ENCODE results near the gene PRSS57. TPM values are rescaled to one million over a fixed set of nuclear protein-coding genes. Genes with fewer than 3 reads are reported as not detected.

The PRSS57 gene
- total RNA-seq, 2 experiments from 2014 or later: not detected

Other genes starting within 250 kb of the PRSS57 start
- under 1 TPM in 1 of 2 experiments, not detected in 1; 0.21 TPM for gene SHC2, start 234.4 kb downstream of the PRSS57 start, total RNA-seq
- under 1 TPM in 1 of 2 experiments, not detected in 1; 0.14 TPM for gene MADCAM1, start 199.0 kb downstream of the PRSS57 start, total RNA-seq
- 1 to 10 TPM; 6.4 to 8.4 TPM for gene TPGS1, start 188.0 kb downstream of the PRSS57 start, total RNA-seq
- gene CDC34, start 163.7 kb downstream of the PRSS57 start, total RNA-seq: 10 to 100 TPM; 36.7 to 41.5 TPM
- 10 to 100 TPM; 22.5 to 25.3 TPM for gene GZMM, start 151.4 kb downstream of the PRSS57 start, total RNA-seq
- gene BSG, start 122.9 kb downstream of the PRSS57 start, total RNA-seq: 100 to 1,000 TPM; 165 to 175 TPM
- under 1 TPM; 0.48 to 0.53 TPM for gene HCN2, start 105.6 kb downstream of the PRSS57 start, total RNA-seq
- 10 to 100 TPM; 69.0 to 77.4 TPM for gene POLRMT, start 61.9 kb downstream of the PRSS57 start, total RNA-seq
- gene FGF22, start 55.6 kb downstream of the PRSS57 start, total RNA-seq: not detected
- gene RNF126, start 32.2 kb downstream of the PRSS57 start, total RNA-seq: 10 to 100 TPM; 83.0 to 91.3 TPM
- gene FSTL3, start 19.1 kb downstream of the PRSS57 start, total RNA-seq: 10 to 100 TPM in 1 of 2 experiments, 1 to 10 TPM in 1; 8.5 to 10.1 TPM
- gene PALM, start 13.5 kb upstream of the PRSS57 start, total RNA-seq: under 1 TPM in 1 of 2 experiments, not detected in 1; 0.18 TPM
- under 1 TPM in 1 of 2 experiments, not detected in 1; 0.07 TPM for gene MISP, start 55.7 kb upstream of the PRSS57 start, total RNA-seq
- 100 to 1,000 TPM; 584 to 738 TPM for gene PTBP1, start 102.0 kb upstream of the PRSS57 start, total RNA-seq
- not detected for gene PLPPR3, start 126.5 kb upstream of the PRSS57 start, total RNA-seq
- not detected for gene AZU1, start 132.4 kb upstream of the PRSS57 start, total RNA-seq
- gene PRTN3, start 145.5 kb upstream of the PRSS57 start, total RNA-seq: not detected
- not detected for gene ELANE, start 156.9 kb upstream of the PRSS57 start, total RNA-seq
- gene CFD, start 164.2 kb upstream of the PRSS57 start, total RNA-seq: 1 to 10 TPM in 1 of 2 experiments, under 1 TPM in 1; 0.79 to 1.5 TPM
- gene MED16, start 197.7 kb upstream of the PRSS57 start, total RNA-seq: 10 to 100 TPM; 52.6 to 70.3 TPM
- gene RNU6-9, start 198.0 kb upstream of the PRSS57 start, total RNA-seq: not detected
- gene R3HDM4, start 217.8 kb upstream of the PRSS57 start, total RNA-seq: 10 to 100 TPM; 73.7 to 83.3 TPM
- 10 to 100 TPM; 14.3 to 18.4 TPM for gene KISS1R, start 221.9 kb upstream of the PRSS57 start, total RNA-seq
- 10 to 100 TPM; 25.1 to 36.0 TPM for gene ARID3A, start 230.6 kb upstream of the PRSS57 start, total RNA-seq

Measured in activated CD4-positive, alpha-beta T cell treated with anti-CD3 and anti-CD28 coated beads for 36 hours (primary cell).